K562 (cell line): ENCODE results near the gene PLIN5. TPM values are rescaled to one million over a fixed set of nuclear protein-coding genes. Genes with fewer than 3 reads are reported as not detected.

Experiments
- CBFA2T3 ChIP-seq: fragments of 450-650 bp; IDR thresholded peaks from 2 replicates; pipeline ENCODE4 v1.6.1; 2017
- CSDE1 ChIP-seq, 2 experiments: fragments of 450-650 bp; IDR thresholded peaks; 2 replicates each; pipeline ENCODE4 v1.6.1; 2016; ENCODE audit warnings: mild to moderate bottlenecking in 1 of 2
- PBX2 ChIP-seq, 2 experiments: IDR thresholded peaks in 1 of 2; conservative IDR thresholded peaks in 1 of 2; 2 replicates each; pipeline ENCODE4 v1.6.1; 2016; ENCODE audit warnings: low read depth in 2 of 2, mild to moderate bottlenecking in 1 of 2, missing compliant biosample characterization in 1 of 2, missing genetic modification characterization in 1 of 2, moderate library complexity in 1 of 2
- ZBTB5 ChIP-seq: fragments of 450-650 bp; IDR thresholded peaks from 2 replicates; pipeline ENCODE4 v1.6.1; 2017; ENCODE audit warnings: antibody characterized with exemption
- ZFX ChIP-seq: sonication (generic); formaldehyde crosslinking; IDR thresholded peaks from 2 replicates; pipeline ENCODE4 v1.8.0; 2022; ENCODE audit warnings: mild to moderate bottlenecking, missing genetic modification reagents, moderate library complexity
- ZHX1 ChIP-seq: fragments of 150-350 bp; conservative IDR thresholded peaks from 2 replicates; pipeline ENCODE4 v1.6.1; 2014; ENCODE audit warnings: low read length
- ZNF146 ChIP-seq: IDR thresholded peaks from one replicate; pipeline ENCODE4 v1.6.1; 2018; ENCODE audit warnings: missing compliant biosample characterization; ENCODE audit not compliant: unreplicated experiment
- ZNF407 ChIP-seq: fragments of 450-650 bp; IDR thresholded peaks from 2 replicates; pipeline ENCODE4 v1.6.1; 2016; ENCODE audit warnings: low read depth
- ZNF408 ChIP-seq: fragments of 250-450 bp; sonication (Bioruptor Pico); IDR thresholded peaks from 2 replicates; pipeline ENCODE4 v1.4.0; 2020; ENCODE audit warnings: low read depth, mild to moderate bottlenecking, moderate library complexity
- ZNF57 ChIP-seq: fragments of 450-650 bp; formaldehyde crosslinking; IDR thresholded peaks from 2 replicates; pipeline ENCODE4 v1.4.0; 2020; ENCODE audit warnings: mild to moderate bottlenecking, moderate library complexity
- polyA plus RNA-seq, 8 experiments: library from polyadenylated mRNA; depleted of rRNA in 4 of 8; stranded (reverse) in 5 of 8; unstranded in 3 of 8; fragments of >200 nt; fragmentation: Nextera tagmentation in 2 of 8; fragmentation: Illumina TruSeq in 1 of 8; extraction: Ambion mirVana in 2 of 8; extraction: Trizol in 1 of 8; gene quantifications; 2 replicates each; pipeline versions ENCODE4 v1.2.1 to v1.2.3, GENCODE V29; 2011 to 2014; ENCODE audit warnings: inconsistent platforms in 1 of 8, missing spikeins in 1 of 8
- total RNA-seq, 7 experiments: library from RNA; depleted of rRNA in 6 of 7; stranded (reverse); fragments of >200 nt in 6 of 7; fragmentation: Illumina TruSeq in 2 of 7; extraction: Trizol in 2 of 7; gene quantifications; 2 replicates each; pipeline versions ENCODE4 v1.2.1 to v1.2.3, GENCODE V29; 2011 to 2021; ENCODE audit warnings: low replicate concordance in 1 of 7

PLIN5 gene
- total and polyA plus RNA-seq, 9 of the 15 experiments (the other 6 are each of a cell fraction or from before 2014, with no cell fraction given): 0.04 to 1.3 (median 0.50) TPM

GRCh38 chr19:4576016-4576933, 41.3 kb upstream of the PLIN5 start (continued):
- TF ChIP-seq PBX2 (CRISPR knock-in tag; IDR thresholded peaks at IDR 0.05; ENCODE audit: low read depth) (no peak), PBX2 (tag; conservative IDR thresholded peaks at IDR 0.05; ENCODE audit: low read depth) (no peak), CBFA2T3 (no peak), ZNF407 (no peak), ZNF408 (CRISPR knock-in tag) (no peak), ZNF57 (CRISPR knock-in tag) (no peak), ZBTB5 (peak; percentile 75; the same call in 1 of the 2 replicates), ZFX (CRISPR knock-in tag) (no peak), ZNF146 (CRISPR knock-in tag) (no peak), ZHX1 (no peak), CSDE1 (IDR thresholded peaks at IDR 0.05) (no peak)
